Spleen (tissue), 7 donors: ENCODE results near the gene DOCK1.

Source experiments
- CTCF ChIP-seq, 11 experiments: fragments of 200-600 bp in 7 of 11; fragments of 450-650 bp in 4 of 11; sonication (generic) in 4 of 11; IDR thresholded peaks in 8 of 11; conservative IDR thresholded peaks in 3 of 11; 1 replicate in 7 of 11; 2 replicates in 4 of 11; pipeline versions ENCODE4 v1.4.0 to v1.8.0; 2016 to 2021; ENCODE audit warnings: antibody characterized with exemption in 11 of 11, inconsistent platforms in 4 of 11, mild to moderate bottlenecking in 1 of 11
- POLR2A ChIP-seq, 3 donors: fragments of 450-650 bp; IDR thresholded peaks; one replicate each; pipeline ENCODE4 v1.5.1; 2017; ENCODE audit warnings: antibody characterized with exemption in 3 of 3, mild to moderate bottlenecking in 1 of 3
- POLR2AphosphoS5 ChIP-seq, 3 donors: sonication (generic); formaldehyde crosslinking; IDR thresholded peaks; one replicate each; pipeline ENCODE4 v1.5.1; 2017; ENCODE audit warnings: antibody characterized with exemption in 3 of 3
- donor health status: DM: no; HTN: no; CAD: no; lungs with moderate emphysema.
- donor health status: DM: no; HTN: no; CAD: no.
- donor health status: DM: no; HTN: no; CAD: no.

DNA sequence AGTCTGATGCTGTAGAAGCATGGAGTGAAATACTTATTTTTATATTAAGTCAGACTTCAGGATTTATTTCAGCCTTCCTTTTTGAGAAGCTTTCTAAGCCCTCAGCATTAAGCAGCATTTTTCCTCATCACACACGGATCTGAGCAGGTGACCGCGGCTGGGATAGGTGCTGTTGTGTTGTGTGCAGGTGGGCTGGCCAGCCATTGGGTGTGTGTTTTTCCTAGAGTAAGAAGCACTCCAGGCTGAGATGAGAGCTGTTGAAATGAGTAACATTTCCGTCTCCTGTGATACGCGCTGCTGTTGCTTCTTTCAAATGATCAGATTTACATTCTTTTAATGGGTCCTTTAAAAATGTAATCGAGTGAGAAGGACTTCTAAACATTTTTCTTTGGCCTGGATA lies 227.2 kb downstream of the DOCK1 start:
- TF ChIP-seq CTCF (IDR thresholded peaks at IDR 0.05 in 8 of 11, conservative IDR thresholded peaks at IDR 0.05 in 3 of 11) (no peak), POLR2A (IDR thresholded peaks at IDR 0.05) (no peak), POLR2AphosphoS5 (IDR thresholded peaks at IDR 0.05) (no peak)
